Osteoblast (primary cell): Measurements from ENCODE around the gene FILIP1L. TPM values are rescaled to one million over a fixed set of nuclear protein-coding genes. Genes with fewer than 3 reads are reported as not detected.

Experiments used
- DNase-seq: peaks from one replicate; pipeline ENCODE4 v3.0.0; 2011; ENCODE audit warnings: low spot score, mixed read lengths; ENCODE audit not compliant: insufficient read length; ENCODE audit errors: missing footprints
- H2AFZ ChIP-seq: 2 replicates; pipeline ENCODE4 v1.6.0; 2011; ENCODE audit warnings: mild to moderate bottlenecking, low read length
- H3K27ac ChIP-seq: 2 replicates; pipeline ENCODE4 v1.5.1; 2011; ENCODE audit warnings: mild to moderate bottlenecking, low read depth, low read length, moderate library complexity
- H3K27me3 ChIP-seq: 2 replicates; pipeline ENCODE4 v1.6.0; 2012; ENCODE audit warnings: mild to moderate bottlenecking, control low read depth, inconsistent platforms, low read length, moderate library complexity; ENCODE audit not compliant: insufficient read depth
- H3K36me3 ChIP-seq: 2 replicates; pipeline ENCODE4 v1.5.1; 2011; ENCODE audit warnings: mild to moderate bottlenecking, low read length, control low read depth, moderate library complexity; ENCODE audit not compliant: insufficient read depth
- H3K4me1 ChIP-seq: 2 replicates; pipeline ENCODE4 v1.5.1; 2011; ENCODE audit warnings: mild to moderate bottlenecking, low read length, control low read depth, moderate library complexity; ENCODE audit not compliant: insufficient read depth
- H3K4me2 ChIP-seq: 2 replicates; pipeline ENCODE4 v1.6.0; 2011; ENCODE audit warnings: mild to moderate bottlenecking, low read length; ENCODE audit not compliant: insufficient read depth
- H3K4me3 ChIP-seq: fragments of 200-600 bp; sonication (generic); 3 replicates; pipeline ENCODE4 v1.5.1; 2012; ENCODE audit warnings: mild to moderate bottlenecking, low read length, inconsistent platforms; ENCODE audit not compliant: insufficient read depth
- H3K79me2 ChIP-seq: 2 replicates; pipeline ENCODE4 v1.6.0; 2012; ENCODE audit warnings: mild to moderate bottlenecking, low read length, control low read depth, inconsistent platforms; ENCODE audit not compliant: insufficient read depth
- H3K9me3 ChIP-seq: 2 replicates; pipeline ENCODE4 v1.5.1; 2011; ENCODE audit warnings: low read depth, low read length, control low read depth
- H4K20me1 ChIP-seq: 2 replicates; pipeline ENCODE4 v1.6.0; 2012; ENCODE audit warnings: mild to moderate bottlenecking, low read length, control low read depth; ENCODE audit not compliant: insufficient read depth
- CTCF ChIP-seq: IDR thresholded peaks from 2 replicates; pipeline ENCODE4 v1.5.1; 2011; ENCODE audit warnings: mild to moderate bottlenecking, low read depth, low read length, moderate library complexity; ENCODE audit errors: extremely low read depth
- total RNA-seq: library from RNA; depleted of rRNA; stranded (reverse); fragments of >200 nt; gene quantifications from 2 replicates; pipeline ENCODE4 v1.2.3, GENCODE V29; 2012

FILIP1L gene
- total RNA-seq, 1 donor, result 5.8 TPM

- H3K36me3 ChIP-seq, result no peaks in the 10 kb centered on the region
- H3K27ac ChIP-seq, result peak overlapping the region; percentile 3
- H3K4me3 ChIP-seq, result no peak overlapping the region
- TF ChIP-seq CTCF, result no peak
- DNase-seq, result no peak
- H3K4me1 ChIP-seq, result peaks cover 34% of the 10 kb centered on the region
- no peaks in the 10 kb centered on the region for H3K27me3 ChIP-seq
- H3K9me3 ChIP-seq, result no peaks in the 10 kb centered on the region
- no peaks in the 10 kb centered on the region for H4K20me1 ChIP-seq
- H3K79me2 ChIP-seq, result no peaks in the 10 kb centered on the region
- peak overlapping the region; percentile 63 for H3K4me2 ChIP-seq
- peak overlapping the region; percentile 33 for H2AFZ ChIP-seq
These were observed 154.0 kb downstream of the FILIP1L start for GRCh38 chr3:99960123-99960878.

GRCh38 chr3:99958222-99958912 lies 155.9 kb downstream of the FILIP1L start:
- no peaks in the 10 kb centered on the region for H3K36me3 ChIP-seq
- H4K20me1 ChIP-seq, result no peaks in the 10 kb centered on the region
- H3K27me3 ChIP-seq, result no peaks in the 10 kb centered on the region
- DNase-seq, result peak; percentile 45
- H2AFZ ChIP-seq, result no peak overlapping the region
- H3K4me2 ChIP-seq, result no peak overlapping the region
- no peaks in the 10 kb centered on the region for H3K79me2 ChIP-seq
- no peaks in the 10 kb centered on the region for H3K9me3 ChIP-seq
- no peak overlapping the region for H3K4me3 ChIP-seq
- no peak for TF ChIP-seq CTCF
- H3K4me1 ChIP-seq, result peaks cover 33% of the 10 kb centered on the region
- H3K27ac ChIP-seq, result no peak overlapping the region

GRCh38 chr3:99957151-99957796 lies 157.0 kb downstream of the FILIP1L start:
- DNase-seq, result no peak
- Histone ChIP-seq H3K36me3 (no peaks in the 10 kb centered on the region), H3K79me2 (no peaks in the 10 kb centered on the region), H3K4me1 (peaks cover 30% of the 10 kb centered on the region), H3K27ac (no peak overlapping the region), H3K4me3 (no peak overlapping the region), H3K4me2 (no peak overlapping the region), H3K27me3 (no peaks in the 10 kb centered on the region), H3K9me3 (no peaks in the 10 kb centered on the region), H2AFZ (no peak overlapping the region), H4K20me1 (no peaks in the 10 kb centered on the region)
- TF ChIP-seq CTCF, result no peak
